Stimulated activated CD8-positive, alpha-beta memory T cell treated with anti-CD3 and anti-CD28 coated beads, Interleukin-15, amount 100 ng/mL, for 1 hour (primary cell): ENCODE measurements around the gene TBRG4.

ENCODE experiments used
- DNase-seq: peaks from one replicate; pipeline ENCODE4 v3.0.0-alpha.2; 2020; ENCODE audit warnings: low read depth

Gene TBRG4

GRCh38 chr7:45143616-45144015 lies 32.1 kb upstream of the TBRG4 start:
- DNase-seq: no peak

DNA sequence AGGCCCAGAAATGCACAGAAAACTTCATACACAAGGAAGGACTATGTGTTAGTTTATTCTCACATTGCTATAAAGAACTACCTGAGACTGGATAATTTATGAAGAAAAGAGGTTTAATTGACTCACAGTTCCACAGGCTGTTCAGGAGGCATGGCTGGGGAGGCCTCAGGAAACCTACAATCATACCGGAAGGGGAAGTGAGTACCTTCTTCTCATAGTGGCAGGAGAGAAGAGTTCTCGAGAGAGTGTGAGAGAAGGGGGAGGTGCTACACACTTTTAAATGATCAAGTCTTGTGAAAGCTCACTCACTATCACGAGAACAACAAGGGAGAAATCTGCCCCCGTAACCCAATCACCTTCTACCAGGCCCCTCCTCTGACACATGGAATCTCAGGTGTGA lies 29.3 kb upstream of the TBRG4 start:
- no peak for DNase-seq

- DNase-seq: no peak
These were observed 27.2 kb upstream of the TBRG4 start for GRCh38 chr7:45138433-45139267.

DNA sequence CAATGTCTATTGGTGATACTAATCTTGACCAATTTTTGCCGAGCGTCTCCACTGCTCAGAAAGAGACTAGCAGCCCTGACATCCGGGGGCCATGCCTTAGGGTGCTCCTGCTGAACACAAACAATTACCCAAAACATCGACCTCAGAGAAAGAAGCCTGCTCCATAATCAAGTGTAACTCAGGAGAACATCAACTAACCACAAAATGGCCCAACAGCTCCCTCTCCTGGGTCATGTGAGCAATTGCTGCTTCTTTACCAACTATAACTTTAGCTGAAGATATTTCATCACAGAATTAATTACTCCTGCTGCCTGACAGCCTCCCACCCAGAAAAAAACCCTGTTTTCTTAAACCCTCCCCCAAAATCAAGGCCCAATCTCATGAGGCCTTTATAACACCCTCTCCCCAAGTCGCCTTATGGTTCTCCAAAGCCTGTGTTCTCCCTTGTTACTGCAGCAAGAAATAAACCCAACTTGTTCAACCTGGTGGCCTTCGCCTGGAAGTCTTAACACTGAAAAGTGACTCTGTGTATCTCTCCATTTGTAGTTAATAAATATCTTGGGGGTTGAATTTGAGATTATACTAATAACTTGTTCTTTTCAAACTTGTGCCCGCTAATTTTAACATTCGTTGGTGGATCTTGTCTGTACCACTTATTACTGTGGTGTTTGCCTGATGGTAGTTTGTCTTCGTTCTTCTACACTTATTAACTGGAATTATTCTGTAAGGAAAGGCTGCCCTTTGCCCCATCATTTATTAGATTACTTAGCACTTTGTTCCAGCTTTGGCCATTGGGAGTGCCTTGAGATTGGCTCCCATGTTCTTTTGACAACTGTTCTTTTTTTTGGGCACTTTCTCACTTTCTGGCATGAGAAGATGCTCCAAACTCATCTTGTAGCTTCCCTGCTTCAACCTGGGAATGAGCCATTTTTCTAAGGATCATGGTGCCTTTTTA lies 24.9 kb upstream of the TBRG4 start:
- DNase-seq: peak; percentile 46

DNA sequence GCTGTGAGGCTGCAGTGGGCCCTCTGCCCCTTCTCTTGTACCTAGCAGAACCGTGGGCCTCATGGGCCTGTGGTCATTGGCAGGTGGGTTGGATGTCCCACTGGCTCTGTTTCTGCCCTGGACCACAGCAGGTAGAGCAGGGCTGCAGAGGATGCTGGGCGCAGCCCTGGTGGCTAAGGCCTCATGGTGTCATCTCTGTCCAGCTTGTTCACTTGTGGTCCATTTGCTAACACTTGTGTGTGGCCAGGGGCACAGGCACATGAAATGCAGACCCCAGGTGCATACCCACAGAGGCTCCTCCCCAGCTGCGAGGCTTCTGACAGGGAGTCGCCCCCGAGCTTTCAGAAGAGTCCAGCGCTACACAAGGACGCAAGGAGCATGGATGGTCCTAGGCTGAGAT lies 22.4 kb upstream of the TBRG4 start:
- no peak for DNase-seq

DNA sequence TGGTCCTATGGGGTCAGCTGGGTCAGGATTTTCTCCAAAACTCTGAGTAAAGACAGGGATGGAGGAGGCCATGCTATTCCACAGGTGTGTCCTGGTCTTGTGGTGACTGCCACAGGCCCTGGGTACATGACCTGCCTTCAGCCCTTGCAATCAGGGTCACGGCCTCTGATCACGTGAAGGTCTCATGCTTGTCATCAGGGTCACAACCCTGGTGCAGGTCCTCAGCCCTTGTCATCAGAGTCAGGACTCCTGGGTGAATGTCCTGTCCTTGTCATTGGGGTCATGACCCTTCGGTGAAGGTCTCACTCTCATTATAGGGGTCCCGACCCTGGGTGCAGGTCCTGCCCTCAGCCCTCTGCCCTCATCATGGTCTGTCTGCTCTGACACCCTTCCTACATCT lies 21.9 kb upstream of the TBRG4 start:
- DNase-seq: no peak

DNA sequence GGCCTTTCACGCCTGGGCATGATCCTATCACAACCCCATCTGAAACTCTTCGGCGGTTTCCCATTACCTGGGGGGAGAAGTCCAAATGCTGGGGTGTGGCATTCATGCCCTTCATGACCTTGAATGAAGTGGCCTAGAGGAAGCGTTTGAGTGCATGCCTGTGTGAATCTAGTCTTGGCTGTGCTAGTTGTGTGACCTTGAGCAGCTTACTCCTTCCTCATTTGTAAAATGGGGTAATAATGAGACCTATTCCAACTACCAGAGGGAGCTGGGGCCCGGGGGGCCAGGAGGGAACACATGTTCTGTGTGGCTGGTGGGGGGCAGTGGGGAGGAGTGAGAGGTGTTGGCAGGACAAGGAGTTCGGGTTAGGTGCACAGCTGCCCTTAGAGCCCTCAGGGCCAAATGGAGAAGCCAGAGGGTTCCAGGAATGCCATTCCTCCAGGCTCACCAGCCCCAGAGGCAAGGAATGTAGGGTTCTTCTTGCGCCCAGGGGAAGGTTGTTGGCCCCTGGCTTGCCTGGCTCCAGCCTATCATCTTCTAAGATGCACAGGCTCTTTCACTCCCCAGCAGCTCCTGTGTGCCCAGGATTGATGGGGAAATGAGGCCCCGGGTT lies 21.3 kb upstream of the TBRG4 start:
- DNase-seq: no peak

DNA sequence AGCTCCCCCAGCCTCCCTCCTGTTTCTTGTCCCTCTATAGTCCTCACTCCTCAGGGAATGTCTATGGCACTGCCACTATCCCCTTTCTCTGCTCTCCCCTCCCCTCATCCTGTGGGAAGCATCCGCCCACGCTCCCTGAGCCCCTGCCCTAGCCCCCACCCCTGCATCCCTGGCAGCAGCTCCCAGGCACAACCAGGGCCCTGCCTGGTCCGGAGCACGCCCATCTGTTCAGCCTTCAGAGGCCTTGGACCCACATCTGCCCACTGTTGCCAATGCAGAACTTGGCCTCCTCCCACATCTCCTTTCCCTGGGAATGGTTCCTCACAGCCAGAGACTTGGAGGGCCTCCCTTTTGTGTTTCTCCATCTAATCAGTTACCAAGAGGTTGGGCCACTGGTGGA lies 20.4 kb upstream of the TBRG4 start:
- no peak for DNase-seq

DNA sequence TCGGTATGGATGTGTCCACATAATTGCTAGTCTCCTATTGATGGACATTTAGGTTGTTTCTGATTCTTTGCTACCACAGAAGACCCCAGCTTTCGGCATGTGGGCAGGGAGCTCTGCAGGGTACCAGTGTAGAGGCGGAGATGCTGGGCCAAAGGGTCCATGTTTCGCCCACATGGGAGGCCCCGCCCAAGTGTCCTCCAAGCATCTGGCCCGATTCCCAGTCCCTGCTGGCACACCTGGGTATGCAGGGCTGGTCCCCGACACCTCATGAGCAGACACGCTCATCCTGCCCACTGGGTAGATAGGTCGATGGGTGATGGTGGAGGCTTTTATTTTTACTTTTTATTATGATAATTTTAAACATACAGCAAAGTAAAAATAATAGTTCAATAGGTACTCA lies 19.4 kb upstream of the TBRG4 start:
- no peak for DNase-seq

DNA sequence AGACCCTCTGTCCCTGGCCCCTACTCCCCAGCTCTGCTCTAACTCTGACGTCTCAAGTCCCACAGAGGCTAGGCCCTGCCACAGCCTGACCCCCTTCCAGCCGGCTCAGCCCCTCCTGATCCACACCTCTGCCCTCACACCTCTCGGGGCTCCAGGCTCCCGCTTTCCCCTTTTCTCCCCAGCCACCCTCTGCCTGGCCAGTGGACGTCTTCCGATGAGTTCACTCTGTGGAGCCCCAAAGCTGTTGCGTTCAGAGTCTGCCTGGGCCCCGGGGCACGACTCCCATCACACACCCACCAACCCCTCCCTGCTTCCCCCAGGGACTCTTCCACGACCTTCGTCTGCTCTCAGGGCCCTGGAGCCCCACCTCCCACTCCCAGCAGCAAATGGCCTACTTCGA lies 18.4 kb upstream of the TBRG4 start:
- DNase-seq: no peak

DNA sequence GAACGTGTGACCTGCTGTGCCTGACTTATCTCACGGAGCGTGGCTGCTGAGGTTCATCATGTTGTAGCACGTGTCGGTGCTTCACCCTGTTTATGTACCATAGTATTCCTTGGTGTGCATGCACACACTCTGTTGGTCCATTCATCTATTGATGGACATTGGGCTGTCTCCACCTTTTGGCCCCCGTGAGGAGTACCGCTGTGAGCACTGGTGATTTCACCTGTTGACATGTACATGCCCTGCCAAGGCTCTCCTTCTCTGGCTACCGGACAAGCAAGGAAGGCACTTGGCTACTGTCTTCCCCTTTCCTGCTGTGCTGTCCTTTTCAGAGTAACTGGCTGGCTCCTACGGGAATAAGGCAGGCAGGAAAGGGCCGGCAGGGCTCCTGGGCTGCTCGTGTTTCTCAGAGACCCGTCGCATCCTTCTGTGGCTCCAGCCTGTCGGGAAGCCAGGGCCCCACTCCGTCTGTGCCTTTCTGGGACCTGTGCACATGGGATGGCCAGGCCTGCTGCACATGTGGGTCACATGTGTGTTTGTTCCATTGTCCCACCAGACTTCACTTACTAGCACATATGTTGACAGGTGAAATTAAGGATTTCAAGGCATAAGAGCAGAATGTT lies 17.8 kb upstream of the TBRG4 start:
- no peak for DNase-seq

DNA sequence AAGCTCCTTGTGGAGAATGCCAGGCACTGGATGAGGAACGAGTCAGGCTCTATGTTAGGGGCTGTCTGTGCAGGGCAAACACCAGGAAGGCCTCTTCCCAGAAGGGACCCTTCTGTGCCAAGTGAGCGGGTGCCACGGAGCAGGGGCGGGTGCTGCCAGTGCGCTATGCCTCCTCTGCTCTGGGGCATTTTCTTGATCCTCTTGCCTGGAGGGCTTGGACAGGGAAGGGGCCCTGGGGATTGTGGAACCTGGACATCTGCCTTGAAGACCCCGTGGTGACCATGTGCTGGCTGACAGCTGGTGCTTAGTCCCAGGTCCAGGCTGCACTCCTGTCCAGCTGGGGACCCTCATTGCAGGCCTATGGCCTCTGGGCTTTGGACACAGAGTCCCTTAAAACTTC lies 15.4 kb upstream of the TBRG4 start:
- DNase-seq: no peak

GRCh38 chr7:45126201-45126600 lies 14.7 kb upstream of the TBRG4 start:
- no peak for DNase-seq

- DNase-seq: no peak
These were observed 13.9 kb upstream of the TBRG4 start for GRCh38 chr7:45125193-45125904.

GRCh38 chr7:45123913-45124710 lies 12.6 kb upstream of the TBRG4 start:
- no peak for DNase-seq

DNA sequence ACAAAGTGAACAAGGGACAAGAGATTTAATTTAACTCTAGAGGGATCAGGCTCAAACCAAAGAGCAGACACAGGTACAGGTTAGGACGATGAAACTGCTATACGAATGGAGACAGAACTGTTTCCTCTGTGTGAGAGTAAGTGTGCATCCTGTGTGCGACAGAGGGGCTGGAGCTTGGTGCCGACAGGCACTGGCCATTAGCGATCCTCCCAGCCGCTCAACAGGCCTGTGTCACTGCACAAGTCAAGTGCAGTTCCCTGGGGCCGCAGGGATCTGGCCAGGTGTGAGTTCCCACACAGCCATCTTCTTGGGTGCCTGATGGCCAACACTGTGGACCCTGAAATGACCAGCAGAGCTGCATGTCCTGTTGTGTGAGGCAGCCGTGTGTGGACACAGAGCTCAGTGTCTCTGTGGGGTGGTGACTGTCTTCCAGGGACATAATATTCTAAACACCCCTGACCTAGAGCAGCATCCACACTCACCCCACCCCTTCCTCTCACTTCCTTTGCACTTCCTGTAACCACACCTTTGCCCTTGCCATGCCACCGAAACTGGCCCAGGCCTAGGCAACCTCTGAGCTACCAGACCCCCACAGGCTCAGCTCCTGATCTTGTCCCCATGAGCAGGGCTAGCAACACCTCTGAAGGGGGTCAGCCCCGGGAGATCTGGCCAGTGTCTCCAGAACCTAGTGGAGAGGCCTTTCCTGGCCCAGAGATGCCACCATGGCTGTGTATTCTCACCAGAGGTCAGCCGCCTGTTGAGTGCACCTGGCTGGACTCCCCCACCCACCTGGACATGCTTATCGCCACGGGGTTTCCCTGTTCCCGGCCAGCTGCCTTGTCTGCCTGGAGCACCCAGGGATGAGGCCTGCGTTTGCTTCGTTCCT lies 11.7 kb upstream of the TBRG4 start:
- no peak for DNase-seq

- no peak for DNase-seq
These were observed 8.1 kb upstream of the TBRG4 start for GRCh38 chr7:45119550-45119949.

- DNase-seq: no peak
These were observed 7.4 kb upstream of the TBRG4 start for GRCh38 chr7:45118889-45119331.

- no peak for DNase-seq
These were observed 6.8 kb upstream of the TBRG4 start for GRCh38 chr7:45118292-45118691.

- no peak for DNase-seq
These were observed 6.1 kb upstream of the TBRG4 start for GRCh38 chr7:45117582-45117981.
